ENCODE data around the gene MRPS18C.

DNA sequence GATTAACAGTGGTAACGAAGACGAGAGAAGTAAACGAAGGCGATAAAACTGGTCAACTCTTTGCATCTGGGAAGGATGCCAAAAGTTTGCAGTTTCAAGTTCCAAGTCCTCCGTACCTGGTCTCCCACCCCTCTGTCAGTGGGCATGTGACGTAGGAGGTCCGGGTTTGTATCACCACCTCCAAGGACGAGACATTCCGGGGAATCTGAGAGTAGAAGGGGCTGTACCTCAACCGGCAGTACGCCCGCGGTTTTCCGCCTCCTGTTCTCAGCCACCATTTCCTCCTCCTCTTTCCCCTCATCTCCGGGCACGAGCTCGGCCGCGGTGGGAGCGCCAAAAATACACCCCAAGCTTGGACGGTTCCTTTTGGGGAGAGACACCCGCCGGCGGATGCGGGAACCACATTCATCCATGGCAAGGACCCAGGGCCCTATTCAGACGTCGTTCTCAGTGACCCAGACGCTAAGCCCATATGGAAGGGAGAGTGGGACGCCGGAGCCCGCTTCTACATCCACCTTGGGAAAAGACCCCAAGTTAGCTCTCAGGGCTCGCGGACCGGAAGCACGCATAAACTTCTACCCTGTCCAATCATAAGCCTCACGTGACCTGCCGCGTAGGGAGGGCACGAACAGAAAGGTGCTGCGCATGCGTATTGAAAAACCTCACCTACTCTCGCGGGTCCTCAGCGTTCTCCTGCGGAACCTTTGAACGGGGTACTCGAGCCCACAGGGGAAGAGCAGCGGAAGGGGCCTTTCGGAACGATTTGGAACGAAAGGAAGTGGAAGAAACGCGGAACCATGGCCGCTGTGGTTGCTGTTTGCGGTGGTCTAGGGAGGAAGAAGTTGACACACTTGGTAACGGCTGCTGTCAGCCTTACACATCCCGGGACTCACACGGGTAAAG is at the start of gene MRPS18C, which contains the start of gene HELQ:
- no peak for TF ChIP-seq EZH2 (IDR thresholded peaks at IDR 0.05; ENCODE audit: insufficient read depth, low read length)
- TF ChIP-seq, protein P1, sequence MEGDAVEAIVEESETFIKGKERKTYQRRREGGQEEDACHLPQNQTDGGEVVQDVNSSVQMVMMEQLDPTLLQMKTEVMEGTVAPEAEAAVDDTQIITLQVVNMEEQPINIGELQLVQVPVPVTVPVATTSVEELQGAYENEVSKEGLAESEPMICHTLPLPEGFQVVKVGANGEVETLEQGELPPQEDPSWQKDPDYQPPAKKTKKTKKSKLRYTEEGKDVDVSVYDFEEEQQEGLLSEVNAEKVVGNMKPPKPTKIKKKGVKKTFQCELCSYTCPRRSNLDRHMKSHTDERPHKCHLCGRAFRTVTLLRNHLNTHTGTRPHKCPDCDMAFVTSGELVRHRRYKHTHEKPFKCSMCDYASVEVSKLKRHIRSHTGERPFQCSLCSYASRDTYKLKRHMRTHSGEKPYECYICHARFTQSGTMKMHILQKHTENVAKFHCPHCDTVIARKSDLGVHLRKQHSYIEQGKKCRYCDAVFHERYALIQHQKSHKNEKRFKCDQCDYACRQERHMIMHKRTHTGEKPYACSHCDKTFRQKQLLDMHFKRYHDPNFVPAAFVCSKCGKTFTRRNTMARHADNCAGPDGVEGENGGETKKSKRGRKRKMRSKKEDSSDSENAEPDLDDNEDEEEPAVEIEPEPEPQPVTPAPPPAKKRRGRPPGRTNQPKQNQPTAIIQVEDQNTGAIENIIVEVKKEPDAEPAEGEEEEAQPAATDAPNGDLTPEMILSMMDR (IDR thresholded peaks at IDR 0.05; ENCODE audit: insufficient read depth, low read depth, low read length) = no peak

Measured in astrocyte (in vitro differentiated cells and primary cell).